AG09309 (cell line): Measurements from ENCODE around the gene SPAG6.

Experiments used
- DNase-seq: peaks from one replicate; pipeline ENCODE4 v3.0.0-alpha.2; 2010; ENCODE audit warnings: low read depth
- H3K4me3 ChIP-seq: 2 replicates; pipeline ENCODE4 v1.5.1; 2011; ENCODE audit warnings: mild to moderate bottlenecking, low read depth, low read length, moderate library complexity; ENCODE audit not compliant: control insufficient read depth
- CTCF ChIP-seq: IDR thresholded peaks from 2 replicates; pipeline ENCODE4 v1.5.1; 2011; ENCODE audit warnings: mild to moderate bottlenecking, low read depth, low read length, inconsistent platforms; ENCODE audit not compliant: insufficient read depth, control insufficient read depth; ENCODE audit errors: missing control alignments

The SPAG6 gene

DNA sequence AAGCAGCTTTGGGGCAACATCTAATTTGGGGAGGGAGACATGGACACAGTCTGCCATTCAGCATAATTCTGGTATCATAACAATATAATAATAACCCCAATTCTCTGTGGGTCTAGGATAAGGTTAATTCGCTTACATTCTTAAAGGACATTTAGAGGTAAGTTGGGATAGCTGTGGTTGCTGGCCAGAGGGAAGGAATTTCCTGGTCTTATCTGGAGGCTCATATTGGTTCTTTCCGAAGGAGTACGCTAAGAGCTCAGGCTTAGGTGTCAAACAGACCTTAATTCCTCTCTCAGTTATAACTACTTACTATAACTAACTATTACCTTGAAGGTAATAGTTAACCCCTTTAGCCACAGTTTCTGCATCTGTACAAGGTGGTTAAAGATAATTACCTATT is 68.8 kb downstream of the SPAG6 start:
- no peak overlapping the region for H3K4me3 ChIP-seq
- no peak for DNase-seq
- TF ChIP-seq CTCF: no peak

DNA sequence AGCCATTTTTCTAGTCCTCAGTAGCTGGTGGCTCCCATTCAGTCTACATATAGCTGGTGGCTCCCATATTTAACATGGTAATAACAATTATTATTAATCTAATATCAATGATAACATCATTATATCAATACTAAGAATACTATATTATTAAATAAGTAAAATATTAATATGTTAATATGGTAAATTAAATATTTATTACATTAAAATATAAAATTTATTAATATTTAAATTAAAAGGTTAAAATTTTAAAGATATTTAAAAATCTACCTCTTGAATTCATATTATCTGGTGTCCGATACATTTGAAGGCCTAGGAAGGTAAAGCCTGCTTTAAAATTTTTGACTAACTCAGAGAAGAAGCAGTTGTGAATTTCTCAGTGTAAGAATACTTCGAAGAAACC is 69.8 kb downstream of the SPAG6 start:
- no peak overlapping the region for H3K4me3 ChIP-seq
- DNase-seq: no peak
- no peak for TF ChIP-seq CTCF

DNA sequence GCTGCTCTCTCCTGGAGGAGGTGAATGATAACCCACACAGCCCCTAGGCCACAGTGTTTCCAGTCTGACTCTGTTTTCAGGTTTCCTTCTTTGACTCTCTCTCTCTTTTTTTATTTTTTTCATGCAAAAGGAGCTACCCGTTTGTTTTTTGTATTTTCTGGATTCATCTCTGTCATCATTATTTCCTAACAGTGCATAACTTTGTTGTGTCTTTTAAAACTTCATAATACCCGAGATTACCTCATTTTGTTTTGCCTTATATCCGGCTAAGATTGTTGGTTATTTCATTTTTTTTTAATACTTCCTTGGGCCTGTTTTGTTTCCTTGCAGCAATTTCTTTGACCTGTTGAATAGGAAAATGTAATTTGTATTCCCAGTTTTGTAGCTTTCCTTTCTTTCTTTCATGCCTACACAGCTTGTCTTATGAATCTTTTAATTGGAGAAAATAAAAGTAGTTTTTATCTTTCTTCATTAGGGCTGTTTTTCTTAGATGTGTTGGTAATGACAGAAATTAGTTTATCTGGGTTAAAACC is 72.5 kb downstream of the SPAG6 start:
- H3K4me3 ChIP-seq: no peak overlapping the region
- no peak for DNase-seq
- TF ChIP-seq CTCF: no peak

DNA sequence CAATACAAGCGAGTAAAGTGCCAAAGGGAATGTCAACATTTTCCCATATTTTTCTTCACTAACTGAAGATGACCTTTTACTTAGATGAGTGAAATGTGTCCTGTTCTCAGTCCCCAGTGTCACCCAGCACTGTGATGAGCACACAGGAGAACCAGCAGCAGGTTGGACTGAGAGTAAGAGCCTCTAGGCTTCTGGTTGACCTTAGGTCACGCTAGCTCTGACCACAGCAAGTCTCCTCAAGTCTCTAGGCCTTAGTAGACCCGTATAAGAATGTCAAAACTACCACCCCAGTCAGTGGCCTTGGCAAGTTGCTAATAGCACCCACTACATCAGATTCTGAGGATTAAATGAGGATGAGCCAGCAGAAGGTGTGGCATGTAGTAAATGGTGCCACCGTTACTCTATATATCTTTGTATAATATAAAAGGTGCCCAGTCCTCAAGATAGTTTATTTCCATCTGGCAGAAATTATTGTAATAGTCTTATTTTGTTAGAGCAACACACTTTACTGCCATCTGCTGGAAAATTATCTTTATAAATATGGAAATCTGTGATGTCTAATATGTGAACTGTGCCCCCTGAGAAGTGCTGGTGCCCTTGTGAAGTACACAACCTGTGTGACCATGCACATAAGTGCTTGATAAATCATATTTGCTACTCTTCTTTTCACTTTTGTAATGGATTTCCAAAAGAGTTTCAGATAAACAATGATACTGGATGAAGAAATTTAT is 75.7 kb downstream of the SPAG6 start:
- DNase-seq: no peak
- no peak overlapping the region for H3K4me3 ChIP-seq
- TF ChIP-seq CTCF: peak; percentile 27

DNA sequence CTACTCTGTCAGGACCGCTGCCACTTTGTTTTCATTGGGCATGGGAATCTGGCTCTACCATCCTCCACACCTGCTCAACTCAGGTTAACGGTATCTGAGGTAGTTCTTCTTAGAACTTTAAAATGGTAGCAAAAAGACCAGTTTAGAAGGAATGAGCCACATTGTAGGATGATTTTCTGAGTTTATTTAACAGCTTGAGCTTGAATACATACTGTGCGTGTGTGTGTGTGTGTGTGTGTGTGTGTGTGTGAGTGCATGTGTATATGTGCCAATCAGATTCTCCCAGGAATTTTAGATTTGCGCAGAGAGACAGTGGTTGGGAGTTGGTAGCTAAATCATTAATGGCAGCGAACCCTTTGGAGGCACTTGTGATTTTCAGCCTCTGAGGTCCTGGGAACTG is 81.4 kb downstream of the SPAG6 start:
- H3K4me3 ChIP-seq: no peak overlapping the region
- TF ChIP-seq CTCF: no peak
- DNase-seq: no peak

GRCh38 chr10:22427101-22427500 is 81.8 kb downstream of the SPAG6 start:
- no peak overlapping the region for H3K4me3 ChIP-seq
- DNase-seq: no peak
- TF ChIP-seq CTCF: no peak
